Measurements from ENCODE around the gene SMARCA2. TPM values are rescaled to one million over a fixed set of nuclear protein-coding genes. Genes with fewer than 3 reads are reported as not detected.

The SMARCA2 gene
- total RNA-seq, 4 donors from 2014 or later: 84.8 to 164 (median 91.6) TPM

- no peak for TF ChIP-seq CTCF (IDR thresholded peaks at IDR 0.05)
- DNase-seq (ENCODE audit: low spot score) (no peak), ATAC-seq (ENCODE audit: low FRiP score) (no peak)
These were observed 21.7 kb downstream of the SMARCA2 start for GRCh38 chr9:2036844-2037243.

- DNase-seq (ENCODE audit: low spot score): no peak
- no peak for ATAC-seq (ENCODE audit: low FRiP score)
- TF ChIP-seq CTCF (IDR thresholded peaks at IDR 0.05): no peak
These were observed 24.4 kb downstream of the SMARCA2 start for GRCh38 chr9:2039294-2040180.

- no peak for TF ChIP-seq CTCF (IDR thresholded peaks at IDR 0.05)
- ATAC-seq (ENCODE audit: low FRiP score) (no peak), DNase-seq (ENCODE audit: low spot score) (no peak)
These were observed 25.7 kb downstream of the SMARCA2 start for GRCh38 chr9:2040828-2041227.

DNA sequence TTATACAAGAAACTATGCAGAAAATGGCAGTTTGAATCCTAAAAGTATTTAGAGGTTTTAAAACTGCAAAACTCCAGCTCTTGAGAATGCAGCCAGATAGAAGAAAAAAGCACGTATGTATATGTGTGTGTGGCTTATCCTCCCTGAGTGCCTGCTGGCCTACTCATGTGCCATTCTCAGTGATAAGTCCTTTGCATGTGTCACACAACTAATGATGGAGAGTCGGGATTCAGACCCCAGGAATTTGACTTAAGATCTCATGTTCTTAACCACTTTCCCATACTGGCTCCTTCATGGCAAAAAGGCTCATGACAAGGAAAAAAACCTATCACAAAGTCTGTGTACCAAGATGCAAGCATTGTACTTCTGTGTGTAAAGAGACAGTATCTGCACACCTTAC, 26.6 kb downstream of the SMARCA2 start:
- ATAC-seq (ENCODE audit: low FRiP score) (no peak), DNase-seq (ENCODE audit: low spot score) (no peak)
- no peak for TF ChIP-seq CTCF (IDR thresholded peaks at IDR 0.05)

DNA sequence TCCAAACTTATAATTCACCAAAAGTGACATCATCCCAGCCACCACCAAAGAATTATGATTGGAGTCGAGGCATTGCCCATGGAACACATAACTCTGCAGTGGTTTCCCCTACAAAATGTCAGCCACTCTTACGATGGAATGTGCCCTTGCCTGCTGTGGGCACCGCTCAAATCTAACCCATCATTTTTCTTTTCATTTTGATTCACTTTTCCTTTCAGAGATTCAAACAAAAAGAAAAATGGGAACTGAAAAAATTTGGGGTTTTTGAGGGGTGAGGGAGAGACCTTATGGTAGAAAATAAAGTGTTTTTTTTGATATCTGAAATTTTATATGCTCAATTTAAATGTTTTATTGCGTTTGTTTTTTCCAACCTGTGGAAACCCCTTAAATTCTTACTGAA, 28.1 kb downstream of the SMARCA2 start:
- ATAC-seq (ENCODE audit: low FRiP score) (no peak), DNase-seq (ENCODE audit: low spot score) (no peak)
- TF ChIP-seq CTCF (IDR thresholded peaks at IDR 0.05): no peak

GRCh38 chr9:2043881-2044462, 28.8 kb downstream of the SMARCA2 start:
- no peak for TF ChIP-seq CTCF (IDR thresholded peaks at IDR 0.05)
- no peak for ATAC-seq (ENCODE audit: low FRiP score)
- DNase-seq (ENCODE audit: low spot score): no peak

Measured in omental fat pad (tissue), 4 donors.